GM18519 (cell line): ENCODE measurements around the gene ANO5.

Experiments
- ATAC-seq: cut with Tn5 transposase; IDR thresholded peaks from one replicate; pipeline ENCODE4 v1.9.1; 2021; ENCODE audit warnings: mild to moderate bottlenecking, moderate library complexity; ENCODE audit not compliant: unreplicated experiment, low FRiP score

Gene ANO5

DNA sequence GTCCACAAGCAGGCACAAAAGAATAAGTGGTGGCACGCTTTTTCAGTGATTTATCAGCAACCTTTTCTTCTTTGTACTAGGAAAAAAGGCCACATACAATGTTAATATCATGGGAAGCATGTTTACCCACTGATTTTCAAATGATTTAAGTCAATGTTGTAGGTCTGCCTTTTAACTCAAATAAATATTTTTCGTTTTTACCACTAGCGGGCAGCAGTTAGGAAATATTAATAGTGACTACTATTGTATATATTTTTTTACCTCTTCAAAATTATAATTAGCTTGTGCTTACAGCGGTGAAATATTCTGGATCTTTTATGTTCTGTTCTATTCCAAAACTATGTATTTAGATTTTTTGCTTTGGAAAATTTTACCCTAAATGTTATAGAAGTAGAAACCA lies 138.9 kb downstream of the ANO5 start:
- ATAC-seq, result no peak
